NCI-H524 (cell line): ENCODE measurements around the gene ARL4A.

Experiments used
- DNase-seq, 2 experiments: peaks; one replicate each; lab custom pipeline; 2025; lab: John Stamatoyannopoulos, UW

The ARL4A gene

GRCh38 chr7:12726908-12727307 is 39.5 kb downstream of the ARL4A start:
- no peak for DNase-seq

- no peak for DNase-seq
These were observed 40.2 kb downstream of the ARL4A start for GRCh38 chr7:12727455-12728191.

- DNase-seq, result peak; percentile 4 to 55
These were observed 40.7 kb downstream of the ARL4A start for GRCh38 chr7:12728192-12728538.

- peak; percentile 32 to 46 for DNase-seq
These were observed 41.7 kb downstream of the ARL4A start for GRCh38 chr7:12729112-12729511.

GRCh38 chr7:12730523-12730922 is 43.1 kb downstream of the ARL4A start:
- DNase-seq, result no peak

GRCh38 chr7:12731214-12731656 is 43.8 kb downstream of the ARL4A start:
- DNase-seq, result no peak

- no peak for DNase-seq
These were observed 44.3 kb downstream of the ARL4A start for GRCh38 chr7:12731775-12732174.

- no peak for DNase-seq
These were observed 45.0 kb downstream of the ARL4A start for GRCh38 chr7:12732428-12732827.

GRCh38 chr7:12735923-12736322 is 48.5 kb downstream of the ARL4A start:
- DNase-seq, result no peak

GRCh38 chr7:12737373-12737772 is 49.9 kb downstream of the ARL4A start:
- DNase-seq, result no peak

GRCh38 chr7:12737836-12738235 is 50.4 kb downstream of the ARL4A start:
- DNase-seq, result no peak

GRCh38 chr7:12738665-12739064 is 51.2 kb downstream of the ARL4A start:
- DNase-seq, result no peak
